ENCODE data around the gene L3MBTL3. TPM values are rescaled to one million over a fixed set of nuclear protein-coding genes. Genes with fewer than 3 reads are reported as not detected.

Gene L3MBTL3
- total and polyA plus RNA-seq, 10 of the 15 experiments (the other 5 are each of a cell fraction or from before 2014, with no cell fraction given): 0.71 to 9.4 (median 6.2) TPM

GRCh38 chr6:130147111-130147510, 128.7 kb downstream of the L3MBTL3 start (continued):
- TF ChIP-seq, protein P1, sequence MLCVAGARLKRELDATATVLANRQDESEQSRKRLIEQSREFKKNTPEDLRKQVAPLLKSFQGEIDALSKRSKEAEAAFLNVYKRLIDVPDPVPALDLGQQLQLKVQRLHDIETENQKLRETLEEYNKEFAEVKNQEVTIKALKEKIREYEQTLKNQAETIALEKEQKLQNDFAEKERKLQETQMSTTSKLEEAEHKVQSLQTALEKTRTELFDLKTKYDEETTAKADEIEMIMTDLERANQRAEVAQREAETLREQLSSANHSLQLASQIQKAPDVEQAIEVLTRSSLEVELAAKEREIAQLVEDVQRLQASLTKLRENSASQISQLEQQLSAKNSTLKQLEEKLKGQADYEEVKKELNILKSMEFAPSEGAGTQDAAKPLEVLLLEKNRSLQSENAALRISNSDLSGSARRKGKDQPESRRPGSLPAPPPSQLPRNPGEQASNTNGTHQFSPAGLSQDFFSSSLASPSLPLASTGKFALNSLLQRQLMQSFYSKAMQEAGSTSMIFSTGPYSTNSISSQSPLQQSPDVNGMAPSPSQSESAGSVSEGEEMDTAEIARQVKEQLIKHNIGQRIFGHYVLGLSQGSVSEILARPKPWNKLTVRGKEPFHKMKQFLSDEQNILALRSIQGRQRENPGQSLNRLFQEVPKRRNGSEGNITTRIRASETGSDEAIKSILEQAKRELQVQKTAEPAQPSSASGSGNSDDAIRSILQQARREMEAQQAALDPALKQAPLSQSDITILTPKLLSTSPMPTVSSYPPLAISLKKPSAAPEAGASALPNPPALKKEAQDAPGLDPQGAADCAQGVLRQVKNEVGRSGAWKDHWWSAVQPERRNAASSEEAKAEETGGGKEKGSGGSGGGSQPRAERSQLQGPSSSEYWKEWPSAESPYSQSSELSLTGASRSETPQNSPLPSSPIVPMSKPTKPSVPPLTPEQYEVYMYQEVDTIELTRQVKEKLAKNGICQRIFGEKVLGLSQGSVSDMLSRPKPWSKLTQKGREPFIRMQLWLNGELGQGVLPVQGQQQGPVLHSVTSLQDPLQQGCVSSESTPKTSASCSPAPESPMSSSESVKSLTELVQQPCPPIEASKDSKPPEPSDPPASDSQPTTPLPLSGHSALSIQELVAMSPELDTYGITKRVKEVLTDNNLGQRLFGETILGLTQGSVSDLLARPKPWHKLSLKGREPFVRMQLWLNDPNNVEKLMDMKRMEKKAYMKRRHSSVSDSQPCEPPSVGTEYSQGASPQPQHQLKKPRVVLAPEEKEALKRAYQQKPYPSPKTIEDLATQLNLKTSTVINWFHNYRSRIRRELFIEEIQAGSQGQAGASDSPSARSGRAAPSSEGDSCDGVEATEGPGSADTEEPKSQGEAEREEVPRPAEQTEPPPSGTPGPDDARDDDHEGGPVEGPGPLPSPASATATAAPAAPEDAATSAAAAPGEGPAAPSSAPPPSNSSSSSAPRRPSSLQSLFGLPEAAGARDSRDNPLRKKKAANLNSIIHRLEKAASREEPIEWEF (IDR thresholded peaks at IDR 0.05; ENCODE audit: insufficient replicate concordance, low read depth, low read length): no peak
- no peak for TF ChIP-seq PML (IDR thresholded peaks at IDR 0.05; ENCODE audit: low read length)
- TF ChIP-seq JUNB (IDR thresholded peaks at IDR 0.05): no peak
- no peak for TF ChIP-seq MTA2 (IDR thresholded peaks at IDR 0.05; ENCODE audit: low read depth)
- TF ChIP-seq SMAD1 (IDR thresholded peaks at IDR 0.05; ENCODE audit: low read depth, partially characterized antibody): no peak
- TF ChIP-seq, protein P2, sequence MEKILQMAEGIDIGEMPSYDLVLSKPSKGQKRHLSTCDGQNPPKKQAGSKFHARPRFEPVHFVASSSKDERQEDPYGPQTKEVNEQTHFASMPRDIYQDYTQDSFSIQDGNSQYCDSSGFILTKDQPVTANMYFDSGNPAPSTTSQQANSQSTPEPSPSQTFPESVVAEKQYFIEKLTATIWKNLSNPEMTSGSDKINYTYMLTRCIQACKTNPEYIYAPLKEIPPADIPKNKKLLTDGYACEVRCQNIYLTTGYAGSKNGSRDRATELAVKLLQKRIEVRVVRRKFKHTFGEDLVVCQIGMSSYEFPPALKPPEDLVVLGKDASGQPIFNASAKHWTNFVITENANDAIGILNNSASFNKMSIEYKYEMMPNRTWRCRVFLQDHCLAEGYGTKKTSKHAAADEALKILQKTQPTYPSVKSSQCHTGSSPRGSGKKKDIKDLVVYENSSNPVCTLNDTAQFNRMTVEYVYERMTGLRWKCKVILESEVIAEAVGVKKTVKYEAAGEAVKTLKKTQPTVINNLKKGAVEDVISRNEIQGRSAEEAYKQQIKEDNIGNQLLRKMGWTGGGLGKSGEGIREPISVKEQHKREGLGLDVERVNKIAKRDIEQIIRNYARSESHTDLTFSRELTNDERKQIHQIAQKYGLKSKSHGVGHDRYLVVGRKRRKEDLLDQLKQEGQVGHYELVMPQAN (conservative IDR thresholded peaks at IDR 0.05): no peak
- no peak for TF ChIP-seq EED (IDR thresholded peaks at IDR 0.05; ENCODE audit: low read depth)
- no peak for TF ChIP-seq RAD21 (IDR thresholded peaks at IDR 0.05; ENCODE audit: insufficient read depth, low read depth, low read length)
